Neuronal stem cell (in vitro differentiated cells): Measurements from ENCODE around the gene SLC30A2.

Source experiments
- DNase-seq: peaks from one replicate; pipeline ENCODE4 v3.0.0-alpha.2; 2013; ENCODE audit warnings: low spot score
- H2AFZ ChIP-seq: one replicate; pipeline ENCODE4 v1.6.1; 2013; ENCODE audit warnings: mild to moderate bottlenecking, low read length, inconsistent platforms
- H2AK5ac ChIP-seq: 2 replicates; pipeline ENCODE4 v1.6.1; 2013; ENCODE audit warnings: low read depth, mild to moderate bottlenecking, inconsistent platforms, low read length, moderate library complexity, mixed read lengths
- H2BK120ac ChIP-seq: 2 replicates; pipeline ENCODE4 v1.6.1; 2013; ENCODE audit warnings: low read depth, mild to moderate bottlenecking, inconsistent platforms, low read length, moderate library complexity, mixed read lengths
- H2BK12ac ChIP-seq: one replicate; pipeline ENCODE4 v1.6.1; 2013; ENCODE audit warnings: low read length, inconsistent platforms
- H2BK15ac ChIP-seq: 2 replicates; pipeline ENCODE4 v1.6.1; 2013; ENCODE audit warnings: mild to moderate bottlenecking, low read length, inconsistent platforms, mixed read lengths
- H2BK5ac ChIP-seq: one replicate; pipeline ENCODE4 v1.6.1; 2013; ENCODE audit warnings: inconsistent platforms, mild to moderate bottlenecking, low read length, moderate library complexity
- H3K14ac ChIP-seq: one replicate; pipeline ENCODE4 v1.6.1; 2013; ENCODE audit warnings: low read length, inconsistent platforms
- H3K18ac ChIP-seq: 2 replicates; pipeline ENCODE4 v1.6.1; 2013; ENCODE audit warnings: low read length, inconsistent platforms
- H3K23ac ChIP-seq: 2 replicates; pipeline ENCODE4 v1.6.1; 2013; ENCODE audit warnings: low read depth, mild to moderate bottlenecking, mixed read lengths, low read length, inconsistent platforms; ENCODE audit not compliant: poor library complexity
- H3K27ac ChIP-seq: replicated peaks from 3 replicates; pipeline ENCODE4 v1.5.1; 2013; ENCODE audit warnings: low read length, inconsistent platforms
- H3K27me3 ChIP-seq, 3 experiments: 2 replicates each; pipeline ENCODE4 v1.6.1; 2013; ENCODE audit warnings: low read length in 3 of 3, mild to moderate bottlenecking in 2 of 3, inconsistent platforms in 1 of 3, low read depth in 1 of 3, mixed read lengths in 1 of 3, moderate library complexity in 1 of 3; ENCODE audit not compliant: control insufficient read depth in 3 of 3, insufficient read depth in 3 of 3
- H3K36me3 ChIP-seq, 2 donors: replicated peaks in 1 of 2; 2 replicates each; pipeline ENCODE4 v1.6.1; 2013; ENCODE audit warnings: low read length in 2 of 2; ENCODE audit not compliant: control insufficient read depth in 2 of 2, insufficient read depth in 2 of 2
- H3K4ac ChIP-seq: 2 replicates; pipeline ENCODE4 v1.6.1; 2013; ENCODE audit warnings: inconsistent platforms, mild to moderate bottlenecking, low read length, moderate library complexity
- H3K4me1 ChIP-seq, 2 donors: 1 replicate in 1 of 2; 2 replicates in 1 of 2; pipeline ENCODE4 v1.6.1; 2013; ENCODE audit warnings: low read length in 2 of 2, low read depth in 1 of 2; ENCODE audit not compliant: control insufficient read depth in 2 of 2, insufficient read depth in 1 of 2
- H3K4me2 ChIP-seq: one replicate; pipeline ENCODE4 v1.6.1; 2013; ENCODE audit warnings: mild to moderate bottlenecking, low read length, inconsistent platforms; ENCODE audit not compliant: insufficient read depth, poor library complexity, severe bottlenecking
- H3K4me3 ChIP-seq, 2 donors: 2 replicates each; pipeline ENCODE4 v1.5.1; 2013; ENCODE audit warnings: low read length in 2 of 2, mild to moderate bottlenecking in 2 of 2, inconsistent platforms in 1 of 2, moderate library complexity in 1 of 2
- H3K79me1 ChIP-seq: one replicate; pipeline ENCODE4 v1.6.1; 2013; ENCODE audit warnings: low read depth, mild to moderate bottlenecking, inconsistent platforms, low read length, moderate library complexity
- H3K9ac ChIP-seq: one replicate; pipeline ENCODE4 v1.6.1; 2013; ENCODE audit warnings: mild to moderate bottlenecking, low read depth, low read length, inconsistent platforms; ENCODE audit not compliant: poor library complexity
- H3K9me3 ChIP-seq, 2 donors: replicated peaks in 1 of 2; 2 replicates each; pipeline versions ENCODE3 to v1.6.1; 2013; ENCODE audit warnings: low read length in 2 of 2, mild to moderate bottlenecking in 2 of 2, inconsistent platforms in 1 of 2, low read depth in 1 of 2, mixed read lengths in 1 of 2, moderate library complexity in 1 of 2; ENCODE audit not compliant: control insufficient read depth in 2 of 2, insufficient read depth in 1 of 2
- H4K8ac ChIP-seq: one replicate; pipeline ENCODE4 v1.6.1; 2013; ENCODE audit warnings: low read depth, mild to moderate bottlenecking, inconsistent platforms, low read length, moderate library complexity
- H4K91ac ChIP-seq: one replicate; pipeline ENCODE4 v1.6.1; 2013; ENCODE audit warnings: low read length, low read depth, mild to moderate bottlenecking, inconsistent platforms; ENCODE audit not compliant: poor library complexity
- WGBS, 2 donors: extraction: QIAGEN DNeasy Blood & Tissue Kit; methylation state at CpG; one replicate each; pipeline ENCODE4 v1.1.7; 2013; ENCODE audit warnings: missing lambda C conversion rate in 2 of 2, mixed read lengths in 1 of 2; ENCODE audit not compliant: insufficient read length in 2 of 2, insufficient replicate concordance in 1 of 2; ENCODE audit errors: extremely low coverage in 2 of 2; 5-methylcytosine and 5-hydroxymethylcytosine counted together

The SLC30A2 gene

DNA sequence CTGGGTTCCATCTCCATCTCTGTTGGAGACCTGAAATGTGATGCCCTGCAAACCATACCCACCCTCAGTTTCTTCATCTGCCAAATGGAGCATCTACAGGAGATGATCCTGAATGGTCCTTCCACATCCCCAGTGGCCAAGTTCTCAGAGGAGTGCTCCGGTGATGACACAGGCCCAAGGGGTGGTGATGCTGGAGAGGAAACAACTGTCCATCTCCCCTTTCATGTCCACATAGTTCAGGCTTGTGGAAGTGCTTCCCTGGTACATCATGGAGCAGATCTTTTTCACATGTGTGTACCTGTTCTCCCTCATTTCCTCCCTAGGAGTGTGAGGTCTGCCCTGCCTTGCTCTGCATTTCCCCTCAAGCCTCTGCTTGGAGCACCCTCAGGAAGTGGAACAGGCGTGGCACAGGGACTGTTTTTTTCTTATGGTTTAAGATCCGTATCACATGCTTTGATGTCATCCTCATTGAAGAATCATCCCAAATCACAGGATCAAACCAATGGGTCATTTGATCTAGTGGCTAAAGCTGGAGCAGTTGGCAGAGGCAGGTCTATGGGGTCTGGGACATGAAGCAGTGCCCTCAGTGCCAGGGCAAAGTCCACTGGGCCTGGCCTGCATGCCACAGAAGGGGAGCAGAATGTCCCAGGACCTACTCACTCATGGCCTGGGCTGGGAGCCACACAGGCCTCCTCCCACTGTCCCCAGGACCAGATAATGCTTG, 29.7 kb upstream of the SLC30A2 start:
- H3K9ac ChIP-seq, result no peak overlapping the region
- H3K27ac ChIP-seq, result no peak overlapping the region
- H2BK12ac ChIP-seq, result no peak overlapping the region
- no peak overlapping the region for H2BK15ac ChIP-seq
- H4K8ac ChIP-seq, result no peak overlapping the region
- no peak overlapping the region for H3K18ac ChIP-seq
- no peak overlapping the region for H3K14ac ChIP-seq
- H3K4me1 ChIP-seq, result peaks cover 0 to 4% of the 10 kb centered on the region in 2 donors
- DNase-seq, result no peak
- H3K4me2 ChIP-seq, result no peak overlapping the region
- H2AFZ ChIP-seq, result no peak overlapping the region
- H3K36me3 ChIP-seq, result no peaks in the 10 kb centered on the region
- H3K4ac ChIP-seq, result no peak overlapping the region
- H3K4me3 ChIP-seq, result no peak overlapping the region
- H3K79me1 ChIP-seq, result no peaks in the 10 kb centered on the region
- H2BK5ac ChIP-seq, result no peak overlapping the region
- no peak overlapping the region for H4K91ac ChIP-seq
- H2BK120ac ChIP-seq, result no peak overlapping the region
- no peak overlapping the region for H3K23ac ChIP-seq
- peaks cover 0 to 27% (median 0%) of the 10 kb centered on the region in 3 experiments for H3K27me3 ChIP-seq
- H2AK5ac ChIP-seq, result no peak overlapping the region
- no CpG with 5 or more reads among the region's 3 CpGs for WGBS, 2 donors
- no peaks in the 10 kb centered on the region for H3K9me3 ChIP-seq

DNA sequence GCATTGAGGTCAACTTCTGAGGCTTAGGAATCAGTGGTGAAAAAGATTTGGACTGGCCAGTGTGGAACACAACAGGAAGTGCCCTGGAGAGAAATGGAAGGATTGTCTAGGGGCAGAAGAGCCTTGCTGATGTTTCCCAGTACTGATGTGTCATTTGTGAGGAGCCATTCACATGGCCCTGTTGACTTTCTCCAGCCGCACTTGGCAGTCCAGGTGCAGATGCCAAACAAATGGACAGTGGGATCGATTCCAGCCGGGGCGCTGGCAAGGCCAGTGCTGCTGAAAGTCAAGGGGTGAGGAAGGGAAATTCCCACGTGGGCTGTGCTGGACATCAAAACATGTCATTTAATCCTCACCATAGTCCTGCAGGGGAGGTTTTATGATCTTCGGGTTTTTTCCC, 26.4 kb upstream of the SLC30A2 start:
- H3K79me1 ChIP-seq, result no peaks in the 10 kb centered on the region
- no peak overlapping the region for H3K27ac ChIP-seq
- no peak overlapping the region for H3K4me3 ChIP-seq
- H3K23ac ChIP-seq, result no peak overlapping the region
- H4K91ac ChIP-seq, result no peak overlapping the region
- H2BK12ac ChIP-seq, result no peak overlapping the region
- no peak overlapping the region for H2AK5ac ChIP-seq
- no peak overlapping the region for H3K9ac ChIP-seq
- DNase-seq, result no peak
- no CpG with 5 or more reads among the region's 6 CpGs for WGBS, 2 donors
- no peak overlapping the region for H3K4me2 ChIP-seq
- H3K4ac ChIP-seq, result no peak overlapping the region
- H2BK120ac ChIP-seq, result no peak overlapping the region
- peaks cover 0 to 29% (median 0%) of the 10 kb centered on the region in 3 experiments for H3K27me3 ChIP-seq
- no peak overlapping the region for H4K8ac ChIP-seq
- no peak overlapping the region for H3K18ac ChIP-seq
- no peak overlapping the region for H2BK15ac ChIP-seq
- no peaks in the 10 kb centered on the region for H3K36me3 ChIP-seq
- H3K4me1 ChIP-seq, result no peaks in the 10 kb centered on the region
- no peak overlapping the region for H3K14ac ChIP-seq
- H2AFZ ChIP-seq, result no peak overlapping the region
- H3K9me3 ChIP-seq, result no peaks in the 10 kb centered on the region
- no peak overlapping the region for H2BK5ac ChIP-seq

DNA sequence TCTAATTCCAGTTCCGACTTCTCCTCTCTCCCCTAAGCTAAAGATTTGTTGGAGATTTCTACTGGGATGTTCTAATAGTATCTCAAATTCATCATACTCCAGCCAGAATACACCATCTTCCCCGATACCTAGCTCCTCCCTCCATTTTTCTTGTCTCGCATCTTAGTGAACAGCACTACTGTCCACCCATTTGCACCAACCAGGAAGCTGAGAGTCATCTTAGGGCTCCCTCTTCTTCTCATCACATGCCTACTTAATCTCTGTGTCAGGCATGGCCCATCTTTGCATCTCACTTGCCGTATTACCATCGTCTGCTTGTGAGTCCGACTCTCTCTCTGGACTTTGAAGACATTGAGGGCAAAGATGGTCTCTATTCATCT, 25.0 kb upstream of the SLC30A2 start:
- H3K27me3 ChIP-seq, result peaks cover 0 to 42% (median 0%) of the 10 kb centered on the region in 3 experiments
- no peak overlapping the region for H2BK15ac ChIP-seq
- H3K4me2 ChIP-seq, result no peak overlapping the region
- H3K4ac ChIP-seq, result no peak overlapping the region
- no peaks in the 10 kb centered on the region for H3K79me1 ChIP-seq
- H3K9ac ChIP-seq, result no peak overlapping the region
- no peak overlapping the region for H4K8ac ChIP-seq
- H3K36me3 ChIP-seq, result no peaks in the 10 kb centered on the region
- H3K9me3 ChIP-seq, result no peaks in the 10 kb centered on the region
- H3K14ac ChIP-seq, result no peak overlapping the region
- H4K91ac ChIP-seq, result no peak overlapping the region
- no peak overlapping the region for H3K23ac ChIP-seq
- H2AFZ ChIP-seq, result no peak overlapping the region
- no peak overlapping the region for H3K4me3 ChIP-seq
- no peak overlapping the region for H3K27ac ChIP-seq
- DNase-seq, result no peak
- H2AK5ac ChIP-seq, result no peak overlapping the region
- WGBS, 2 donors, result no CpG with 5 or more reads among the region's 6 CpGs
- no peak overlapping the region for H2BK12ac ChIP-seq
- no peak overlapping the region for H2BK120ac ChIP-seq
- no peak overlapping the region for H3K18ac ChIP-seq
- no peaks in the 10 kb centered on the region for H3K4me1 ChIP-seq
- no peak overlapping the region for H2BK5ac ChIP-seq

DNA sequence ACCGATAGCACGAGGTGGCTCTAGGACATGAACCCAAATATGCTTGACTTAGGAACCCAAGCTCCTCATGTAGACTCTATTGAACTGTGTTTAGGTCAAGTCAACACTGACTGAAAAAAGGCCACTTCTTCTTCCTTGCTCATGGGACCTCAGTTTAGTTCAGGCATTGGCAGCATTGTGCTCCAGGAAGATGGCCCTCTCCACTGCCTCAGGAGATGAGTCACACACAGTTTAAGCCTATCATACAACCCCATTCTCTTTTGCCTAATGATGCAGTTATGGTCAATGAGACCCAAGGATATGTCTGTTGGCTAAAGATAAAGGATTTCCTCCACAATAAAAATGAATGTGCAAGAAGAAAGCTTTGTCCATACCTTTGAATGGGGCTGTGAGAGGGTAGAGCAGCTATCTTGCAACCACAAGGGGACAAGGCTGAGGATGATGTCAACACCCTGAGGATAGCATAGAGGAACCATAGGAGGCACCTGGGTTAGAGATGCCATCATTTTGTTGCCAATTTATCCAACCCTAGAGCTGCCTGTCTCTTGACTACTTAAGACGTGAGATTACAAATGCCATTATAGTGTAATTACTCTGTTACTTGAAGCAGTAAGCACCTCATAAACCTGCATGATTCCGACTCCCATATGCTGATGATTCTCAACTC, 24.5 kb upstream of the SLC30A2 start:
- Histone ChIP-seq H2AFZ (no peak overlapping the region), H3K27me3 (peaks cover 0 to 45% (median 0%) of the 10 kb centered on the region in 3 experiments), H2BK120ac (no peak overlapping the region), H3K4me2 (no peak overlapping the region), H3K27ac (no peak overlapping the region), H3K18ac (no peak overlapping the region), H4K8ac (no peak overlapping the region), H3K4ac (no peak overlapping the region), H3K4me3 (no peak overlapping the region), H3K9me3 (no peaks in the 10 kb centered on the region), H2BK15ac (no peak overlapping the region), H4K91ac (no peak overlapping the region), H2BK12ac (no peak overlapping the region), H3K36me3 (no peaks in the 10 kb centered on the region), H3K79me1 (no peaks in the 10 kb centered on the region), H3K23ac (no peak overlapping the region), H2AK5ac (no peak overlapping the region), H3K14ac (no peak overlapping the region), H3K4me1 (no peaks in the 10 kb centered on the region), H3K9ac (no peak overlapping the region), H2BK5ac (no peak overlapping the region)
- no CpG with 5 or more reads among the region's 4 CpGs for WGBS, 2 donors
- no peak for DNase-seq
